H9 (cell line): ENCODE measurements around the gene AMMECR1. TPM values are rescaled to one million over a fixed set of nuclear protein-coding genes. Genes with fewer than 3 reads are reported as not detected.

ENCODE experiments used
- DNase-seq: peaks from one replicate; pipeline ENCODE4 v3.0.0-alpha.2; 2017
- H2AFZ ChIP-seq: one replicate; pipeline ENCODE4 v1.6.1; 2013; ENCODE audit warnings: mild to moderate bottlenecking, low read length, control low read depth, moderate library complexity
- H2AK5ac ChIP-seq: 2 replicates; pipeline ENCODE4 v1.6.1; 2013; ENCODE audit warnings: low read length, control low read depth, mixed read lengths; ENCODE audit not compliant: insufficient read length
- H2BK120ac ChIP-seq: one replicate; pipeline ENCODE4 v1.6.1; 2013; ENCODE audit warnings: low read depth, mild to moderate bottlenecking, low read length, control low read depth, inconsistent platforms; ENCODE audit not compliant: poor library complexity, severe bottlenecking
- H2BK12ac ChIP-seq: 2 replicates; pipeline ENCODE4 v1.6.1; 2013; ENCODE audit warnings: low read length, control low read depth, mixed read lengths, low read depth; ENCODE audit not compliant: insufficient read length
- H2BK15ac ChIP-seq: 2 replicates; pipeline ENCODE4 v1.6.1; 2013; ENCODE audit warnings: low read depth, low read length, control low read depth
- H2BK20ac ChIP-seq: one replicate; pipeline ENCODE4 v1.6.1; 2013; ENCODE audit warnings: low read depth, mild to moderate bottlenecking, low read length, control low read depth, inconsistent platforms; ENCODE audit not compliant: poor library complexity, severe bottlenecking
- H2BK5ac ChIP-seq: 2 replicates; pipeline ENCODE4 v1.6.1; 2013; ENCODE audit warnings: low read length, control low read depth, mixed read lengths; ENCODE audit not compliant: insufficient read length
- H3K14ac ChIP-seq: 2 replicates; pipeline ENCODE4 v1.6.1; 2013; ENCODE audit warnings: low read length, control low read depth; ENCODE audit not compliant: insufficient read depth
- H3K18ac ChIP-seq: 2 replicates; pipeline ENCODE4 v1.6.1; 2013; ENCODE audit warnings: low read depth, mild to moderate bottlenecking, mixed read lengths, low read length, control low read depth; ENCODE audit not compliant: insufficient read length
- H3K23ac ChIP-seq: 2 replicates; pipeline ENCODE4 v1.6.1; 2013; ENCODE audit warnings: low read length, control low read depth, mixed read lengths, low read depth; ENCODE audit not compliant: insufficient read length
- H3K23me2 ChIP-seq: 2 replicates; pipeline ENCODE4 v1.6.1; 2013; ENCODE audit warnings: low read depth, mild to moderate bottlenecking, mixed read lengths, low read length, control low read depth; ENCODE audit not compliant: insufficient read length, poor library complexity, severe bottlenecking
- H3K27ac ChIP-seq: 2 replicates; pipeline ENCODE4 v1.5.1; 2013; ENCODE audit warnings: low read length, control low read depth, mixed read lengths, low read depth; ENCODE audit not compliant: insufficient read length
- H3K27me3 ChIP-seq: 2 replicates; pipeline ENCODE4 v1.6.1; 2013; ENCODE audit warnings: low read length, control low read depth, inconsistent platforms; ENCODE audit not compliant: insufficient read depth
- H3K4ac ChIP-seq: 2 replicates; pipeline ENCODE4 v1.6.1; 2013; ENCODE audit warnings: low read depth, mild to moderate bottlenecking, control low read depth, inconsistent platforms, low read length, moderate library complexity
- H3K4me1 ChIP-seq: 2 replicates; pipeline ENCODE4 v1.6.1; 2013; ENCODE audit warnings: low read length, control low read depth, inconsistent platforms; ENCODE audit not compliant: insufficient read depth
- H3K4me2 ChIP-seq: 2 replicates; pipeline ENCODE4 v1.6.1; 2013; ENCODE audit warnings: low read length, control low read depth, mixed read lengths; ENCODE audit not compliant: insufficient read length, insufficient read depth
- H3K56ac ChIP-seq: 2 replicates; pipeline ENCODE4 v1.6.1; 2013; ENCODE audit warnings: low read depth, mild to moderate bottlenecking, mixed read lengths, low read length, control low read depth; ENCODE audit not compliant: insufficient read length
- H3K79me1 ChIP-seq: 2 replicates; pipeline ENCODE4 v1.6.1; 2013; ENCODE audit warnings: low read depth, mild to moderate bottlenecking, moderate library complexity, low read length, control low read depth, inconsistent platforms; ENCODE audit not compliant: insufficient read depth, poor library complexity, severe bottlenecking
- H3K79me2 ChIP-seq: 2 replicates; pipeline ENCODE4 v1.6.1; 2013; ENCODE audit warnings: low read length, control low read depth, inconsistent platforms; ENCODE audit not compliant: insufficient read depth
- H3K9ac ChIP-seq: 2 replicates; pipeline ENCODE4 v1.6.1; 2013; ENCODE audit warnings: low read length, control low read depth, mixed read lengths; ENCODE audit not compliant: insufficient read length; ENCODE audit errors: extremely low read depth
- H3K9me3 ChIP-seq: one replicate; pipeline ENCODE4 v1.6.1; 2013; ENCODE audit warnings: low read depth, low read length, inconsistent platforms; ENCODE audit not compliant: control insufficient read depth
- H3T11ph ChIP-seq: one replicate; pipeline ENCODE4 v1.6.1; 2013; ENCODE audit warnings: mild to moderate bottlenecking, low read length, control low read depth, inconsistent platforms
- H4K20me1 ChIP-seq: one replicate; pipeline ENCODE4 v1.6.1; 2013; ENCODE audit not compliant: control insufficient read depth, insufficient read length, insufficient read depth
- H4K5ac ChIP-seq: 2 replicates; pipeline ENCODE4 v1.6.1; 2013; ENCODE audit warnings: low read depth, mild to moderate bottlenecking, mixed read lengths, low read length, control low read depth; ENCODE audit not compliant: insufficient read length
- H4K8ac ChIP-seq: replicated peaks from 2 replicates; pipeline ENCODE4 v1.6.1; 2013; ENCODE audit warnings: low read length, control low read depth, mixed read lengths, low read depth; ENCODE audit not compliant: insufficient read length
- H4K91ac ChIP-seq: 2 replicates; pipeline ENCODE4 v1.6.1; 2013; ENCODE audit warnings: low read depth, mild to moderate bottlenecking, moderate library complexity, mixed read lengths, low read length, control low read depth; ENCODE audit not compliant: insufficient read length
- H3K27ac Mint-ChIP-seq, 3 experiments: 2 replicates in 2 of 3; 3 replicates in 1 of 3; pipeline ENCODE4 v1.8.0; 2020 to 2021; ENCODE audit warnings: mixed read lengths in 3 of 3, mild to moderate bottlenecking in 1 of 3, moderate library complexity in 1 of 3
- H3K27me3 Mint-ChIP-seq: 2 replicates; pipeline ENCODE4 v1.8.0; 2021; ENCODE audit warnings: low read depth, mild to moderate bottlenecking, moderate library complexity, mixed read lengths
- H3K36me3 Mint-ChIP-seq, 3 experiments: 2 replicates in 2 of 3; 3 replicates in 1 of 3; pipeline ENCODE4 v1.8.0; 2020 to 2021; ENCODE audit warnings: low read depth in 3 of 3, mixed read lengths in 3 of 3; ENCODE audit not compliant: insufficient read depth in 1 of 3
- H3K4me1 Mint-ChIP-seq, 2 experiments: 2 replicates each; pipeline ENCODE4 v1.8.0; 2020; ENCODE audit warnings: mixed read lengths in 2 of 2
- H3K4me3 Mint-ChIP-seq, 2 experiments: 2 replicates in 1 of 2; 3 replicates in 1 of 2; pipeline ENCODE4 v1.8.0; 2020 to 2021; ENCODE audit warnings: mild to moderate bottlenecking in 2 of 2, mixed read lengths in 2 of 2, moderate library complexity in 1 of 2
- H3K9me3 Mint-ChIP-seq, 2 experiments: 2 replicates in 1 of 2; 3 replicates in 1 of 2; pipeline ENCODE4 v1.8.0; 2020; ENCODE audit warnings: mild to moderate bottlenecking in 2 of 2, mixed read lengths in 2 of 2, moderate library complexity in 1 of 2
- CTCF ChIP-seq: fragments of 200-600 bp; sonication (generic); conservative IDR thresholded peaks from 3 replicates; pipeline ENCODE4 v1.8.0; 2021; ENCODE audit warnings: antibody characterized with exemption, mild to moderate bottlenecking
- WGBS: extraction: QIAGEN DNeasy Blood & Tissue Kit; methylation state at CpG from one replicate; pipeline ENCODE4 v1.1.7; 2013; ENCODE audit warnings: missing lambda C conversion rate, low lambda C conversion rate, mixed read lengths; ENCODE audit not compliant: insufficient read length; ENCODE audit errors: extremely low coverage; 5-methylcytosine and 5-hydroxymethylcytosine counted together
- total RNA-seq: library from RNA; stranded (reverse); gene quantifications from 2 replicates; pipeline ENCODE4 v1.2.1, GENCODE V29; 2021

The AMMECR1 gene
- total RNA-seq, 1 experiment from 2014 or later = 28.5 TPM

- no peak overlapping the region for H2BK20ac ChIP-seq
- no peaks in the 10 kb centered on the region for H3K9me3 ChIP-seq
- no peak overlapping the region for H2AK5ac ChIP-seq
- H3K14ac ChIP-seq = no peak overlapping the region
- H4K91ac ChIP-seq = no peak overlapping the region
- H3K9ac ChIP-seq = no peak overlapping the region
- no peak overlapping the region for H2AFZ ChIP-seq
- no peaks in the 10 kb centered on the region; the same call in 1 of the 2 replicates for H3K4me1 ChIP-seq
- no peaks in the 10 kb centered on the region for H3K79me2 ChIP-seq
- no peak overlapping the region for H3K27ac Mint-ChIP-seq
- no peak overlapping the region for H2BK5ac ChIP-seq
- no peaks in the 10 kb centered on the region for H3K79me1 ChIP-seq
- no peak overlapping the region for H3K18ac ChIP-seq
- H3K9me3 Mint-ChIP-seq = no peaks in the 10 kb centered on the region
- no peak overlapping the region for H3K56ac ChIP-seq
- no peak overlapping the region for H2BK120ac ChIP-seq
- H3K27ac ChIP-seq = no peak overlapping the region
- no peaks in the 10 kb centered on the region for H3K27me3 Mint-ChIP-seq
- H3K4me3 Mint-ChIP-seq = no peak overlapping the region
- no peak overlapping the region for H3T11ph ChIP-seq
- no CpG with 5 or more reads among the region's 2 CpGs for WGBS
- H4K8ac ChIP-seq = no peak overlapping the region
- H3K4me2 ChIP-seq = no peak overlapping the region
- no peak for DNase-seq
- no peak overlapping the region for H3K23ac ChIP-seq
- H4K5ac ChIP-seq = no peak overlapping the region
- H3K27me3 ChIP-seq = no peaks in the 10 kb centered on the region
- peaks cover 8 to 13% of the 10 kb centered on the region in 2 experiments for H3K4me1 Mint-ChIP-seq
- no peak overlapping the region for H2BK12ac ChIP-seq
- no peak overlapping the region for H2BK15ac ChIP-seq
- no peaks in the 10 kb centered on the region for H3K36me3 Mint-ChIP-seq
- H4K20me1 ChIP-seq = no peaks in the 10 kb centered on the region
- TF ChIP-seq CTCF = no peak
- H3K4ac ChIP-seq = no peak overlapping the region
- H3K23me2 ChIP-seq = no peaks in the 10 kb centered on the region
These were observed 109.8 kb downstream of the AMMECR1 start for GRCh38 chrX:110208092-110208491.
